Muscle layer of duodenum (tissue), 2 donors: Measurements from ENCODE around the gene GAD1.

ENCODE experiments used
- H3K27ac ChIP-seq: one replicate; pipeline ENCODE4 v1.7.0; 2013; ENCODE audit warnings: mild to moderate bottlenecking, low read length
- H3K27me3 ChIP-seq: one replicate; pipeline ENCODE4 v1.7.0; 2013; ENCODE audit warnings: low read depth, mild to moderate bottlenecking, control low read depth, low read length
- H3K36me3 ChIP-seq, 2 donors: one replicate each; pipeline ENCODE4 v1.7.0; 2013; ENCODE audit warnings: low read length in 2 of 2, control low read depth in 1 of 2, mild to moderate bottlenecking in 1 of 2; ENCODE audit not compliant: insufficient read depth in 2 of 2, control insufficient read depth in 1 of 2
- H3K4me1 ChIP-seq, 2 donors: one replicate each; pipeline ENCODE4 v1.7.0; 2013; ENCODE audit warnings: low read length in 2 of 2, mild to moderate bottlenecking in 2 of 2, control low read depth in 1 of 2, moderate library complexity in 1 of 2; ENCODE audit not compliant: insufficient read depth in 2 of 2, control insufficient read depth in 1 of 2
- H3K4me3 ChIP-seq, 2 donors: one replicate each; pipeline ENCODE4 v1.7.0; 2013; ENCODE audit warnings: low read length in 2 of 2, low read depth in 1 of 2, mild to moderate bottlenecking in 1 of 2
- H3K9me3 ChIP-seq, 2 donors: one replicate each; pipeline ENCODE4 v1.7.0; 2013; ENCODE audit warnings: low read length in 2 of 2, control low read depth in 1 of 2, mild to moderate bottlenecking in 1 of 2; ENCODE audit not compliant: control insufficient read depth in 1 of 2
- donor health status: healthy.

Gene GAD1

GRCh38 chr2:170829036-170829435 lies 12.3 kb downstream of the GAD1 start:
- H3K9me3 ChIP-seq: no peaks in the 10 kb centered on the region
- H3K4me1 ChIP-seq: no peaks in the 10 kb centered on the region
- no peaks in the 10 kb centered on the region for H3K36me3 ChIP-seq
- H3K27me3 ChIP-seq: peaks cover 6% of the 10 kb centered on the region
- no peak overlapping the region for H3K4me3 ChIP-seq
- H3K27ac ChIP-seq: no peak overlapping the region

GRCh38 chr2:170830166-170830565 lies 13.5 kb downstream of the GAD1 start:
- Histone ChIP-seq H3K9me3 (no peaks in the 10 kb centered on the region), H3K27me3 (no peaks in the 10 kb centered on the region), H3K36me3 (no peaks in the 10 kb centered on the region), H3K4me1 (no peaks in the 10 kb centered on the region), H3K4me3 (no peak overlapping the region), H3K27ac (no peak overlapping the region)

- H3K9me3 ChIP-seq: no peaks in the 10 kb centered on the region
- no peak overlapping the region for H3K4me3 ChIP-seq
- no peak overlapping the region for H3K27ac ChIP-seq
- H3K27me3 ChIP-seq: no peaks in the 10 kb centered on the region
- H3K4me1 ChIP-seq: no peaks in the 10 kb centered on the region
- H3K36me3 ChIP-seq: no peaks in the 10 kb centered on the region
These were observed 14.4 kb downstream of the GAD1 start for GRCh38 chr2:170831115-170831514.

GRCh38 chr2:170836027-170836426 lies 19.3 kb downstream of the GAD1 start:
- Histone ChIP-seq H3K9me3 (no peaks in the 10 kb centered on the region), H3K27ac (no peak overlapping the region), H3K36me3 (no peaks in the 10 kb centered on the region), H3K4me3 (no peak overlapping the region), H3K27me3 (no peaks in the 10 kb centered on the region), H3K4me1 (no peaks in the 10 kb centered on the region)

- H3K4me3 ChIP-seq: no peak overlapping the region
- H3K27ac ChIP-seq: no peak overlapping the region
- no peaks in the 10 kb centered on the region for H3K36me3 ChIP-seq
- no peaks in the 10 kb centered on the region for H3K4me1 ChIP-seq
- H3K27me3 ChIP-seq: no peaks in the 10 kb centered on the region
- H3K9me3 ChIP-seq: no peaks in the 10 kb centered on the region
These were observed 24.1 kb downstream of the GAD1 start for GRCh38 chr2:170840717-170841210.

GRCh38 chr2:170842785-170843184 lies 26.1 kb downstream of the GAD1 start:
- Histone ChIP-seq H3K27me3 (no peaks in the 10 kb centered on the region), H3K4me1 (no peaks in the 10 kb centered on the region), H3K4me3 (no peak overlapping the region), H3K9me3 (no peaks in the 10 kb centered on the region), H3K27ac (no peak overlapping the region), H3K36me3 (no peaks in the 10 kb centered on the region)

- no peaks in the 10 kb centered on the region for H3K27me3 ChIP-seq
- H3K36me3 ChIP-seq: no peaks in the 10 kb centered on the region
- no peak overlapping the region for H3K27ac ChIP-seq
- H3K9me3 ChIP-seq: no peaks in the 10 kb centered on the region
- no peaks in the 10 kb centered on the region for H3K4me1 ChIP-seq
- H3K4me3 ChIP-seq: no peak overlapping the region
These were observed 27.0 kb downstream of the GAD1 start for GRCh38 chr2:170843656-170844055.

GRCh38 chr2:170845343-170845742 lies 28.7 kb downstream of the GAD1 start:
- no peaks in the 10 kb centered on the region for H3K4me1 ChIP-seq
- no peaks in the 10 kb centered on the region for H3K36me3 ChIP-seq
- H3K27me3 ChIP-seq: no peaks in the 10 kb centered on the region
- no peak overlapping the region for H3K27ac ChIP-seq
- H3K9me3 ChIP-seq: no peaks in the 10 kb centered on the region
- H3K4me3 ChIP-seq: no peak overlapping the region

GRCh38 chr2:170846314-170846713 lies 29.6 kb downstream of the GAD1 start:
- Histone ChIP-seq H3K36me3 (no peaks in the 10 kb centered on the region), H3K4me1 (no peaks in the 10 kb centered on the region), H3K9me3 (no peaks in the 10 kb centered on the region), H3K4me3 (no peak overlapping the region), H3K27ac (no peak overlapping the region), H3K27me3 (no peaks in the 10 kb centered on the region)

GRCh38 chr2:170847716-170848115 lies 31.0 kb downstream of the GAD1 start:
- Histone ChIP-seq H3K27ac (no peak overlapping the region), H3K4me1 (no peaks in the 10 kb centered on the region), H3K4me3 (no peak overlapping the region), H3K36me3 (no peaks in the 10 kb centered on the region), H3K27me3 (no peaks in the 10 kb centered on the region), H3K9me3 (no peaks in the 10 kb centered on the region)

GRCh38 chr2:170848587-170848986 lies 31.9 kb downstream of the GAD1 start:
- Histone ChIP-seq H3K9me3 (no peaks in the 10 kb centered on the region), H3K27me3 (no peaks in the 10 kb centered on the region), H3K36me3 (no peaks in the 10 kb centered on the region), H3K27ac (no peak overlapping the region), H3K4me3 (no peak overlapping the region), H3K4me1 (no peaks in the 10 kb centered on the region)

- Histone ChIP-seq H3K9me3 (no peaks in the 10 kb centered on the region), H3K4me3 (no peak overlapping the region), H3K36me3 (no peaks in the 10 kb centered on the region), H3K27ac (no peak overlapping the region), H3K27me3 (no peaks in the 10 kb centered on the region), H3K4me1 (no peaks in the 10 kb centered on the region)
These were observed 33.6 kb downstream of the GAD1 start for GRCh38 chr2:170850251-170850650.
